GM18867 (cell line): Measurements from ENCODE around the gene SH3BGRL3.
"Not testable (repeated sequence)": the region's sequence is repeated elsewhere in the genome, so short reads cannot be mapped to it uniquely, and the experiment has no call there.

Experiments used
- ATAC-seq: cut with Tn5 transposase; IDR thresholded peaks from one replicate; pipeline ENCODE4 v1.9.1; 2021; ENCODE audit warnings: mild to moderate bottlenecking, moderate library complexity; ENCODE audit not compliant: unreplicated experiment

SH3BGRL3 gene

GRCh38 chr1:26314501-26314900, 34.6 kb downstream of the SH3BGRL3 start:
- ATAC-seq, result no peak

- no peak for ATAC-seq
These were observed 36.3 kb downstream of the SH3BGRL3 start for GRCh38 chr1:26315874-26316850.

GRCh38 chr1:26317146-26317545, 37.3 kb downstream of the SH3BGRL3 start:
- ATAC-seq, result no peak

- no peak for ATAC-seq
These were observed 37.9 kb downstream of the SH3BGRL3 start, which contains the start of gene CD52 for GRCh38 chr1:26317612-26318337. Gene CD52 (plus strand): TSS chr1:26317958. CDS start chr1:26318018, 60 bp downstream.

- ATAC-seq, result no peak
These were observed 38.6 kb downstream of the SH3BGRL3 start for GRCh38 chr1:26318338-26319064.

GRCh38 chr1:26320896-26321295, 41.0 kb downstream of the SH3BGRL3 start:
- no peak for ATAC-seq

- ATAC-seq, result peak; percentile 42
These were observed 41.6 kb downstream of the SH3BGRL3 start for GRCh38 chr1:26321315-26322041.

- ATAC-seq, result no peak
These were observed 42.1 kb downstream of the SH3BGRL3 start for GRCh38 chr1:26322042-26322331.

GRCh38 chr1:26323382-26323781, 43.5 kb downstream of the SH3BGRL3 start:
- no peak for ATAC-seq

- ATAC-seq, result no peak
These were observed 44.7 kb downstream of the SH3BGRL3 start for GRCh38 chr1:26324550-26324949.

GRCh38 chr1:26327956-26328362, 48.1 kb downstream of the SH3BGRL3 start:
- no peak for ATAC-seq

- no peak for ATAC-seq
These were observed 48.7 kb downstream of the SH3BGRL3 start for GRCh38 chr1:26328597-26328996.

GRCh38 chr1:26329380-26329779, 49.5 kb downstream of the SH3BGRL3 start:
- ATAC-seq, result not testable (repeated sequence)

- ATAC-seq, result no peak
These were observed 50.4 kb downstream of the SH3BGRL3 start for GRCh38 chr1:26330276-26330675.
